GM19035 (cell line): ENCODE results near the gene LRRC31.

Experiments used
- ATAC-seq: cut with Tn5 transposase; IDR thresholded peaks from one replicate; pipeline ENCODE4 v1.9.1; 2021; ENCODE audit not compliant: unreplicated experiment

LRRC31 gene

GRCh38 chr3:169869484-169870220 lies at the start of gene LRRC31:
Gene LRRC31, minus strand, starts transcription at chr3:169869935. Its CDS starts 128 bp downstream, at chr3:169869807.
- ATAC-seq, result no peak

GRCh38 chr3:169914321-169914720 lies 44.6 kb upstream of the LRRC31 start:
- no peak for ATAC-seq

- ATAC-seq, result no peak
Observed at GRCh38 chr3:169913323-169913722, 43.6 kb upstream of the LRRC31 start.

- no peak for ATAC-seq
Observed at GRCh38 chr3:169911272-169911671, 41.5 kb upstream of the LRRC31 start, which contains the start of gene SAMD7. Gene SAMD7, plus strand, starts transcription at chr3:169911572. Its CDS starts 7,927 bp downstream, at chr3:169919499.

- ATAC-seq, result no peak
Observed at GRCh38 chr3:169907944-169908343, 38.2 kb upstream of the LRRC31 start.

GRCh38 chr3:169907476-169907875 lies 37.7 kb upstream of the LRRC31 start:
- ATAC-seq, result no peak

GRCh38 chr3:169905404-169905803 lies 35.7 kb upstream of the LRRC31 start:
- no peak for ATAC-seq

- no peak for ATAC-seq
Observed at GRCh38 chr3:169901453-169901852, 31.7 kb upstream of the LRRC31 start.

- ATAC-seq, result no peak
Observed at GRCh38 chr3:169897284-169897683, 27.5 kb upstream of the LRRC31 start.

GRCh38 chr3:169895072-169895471 lies 25.3 kb upstream of the LRRC31 start:
- ATAC-seq, result no peak

GRCh38 chr3:169894110-169894509 lies 24.4 kb upstream of the LRRC31 start:
- no peak for ATAC-seq

- no peak for ATAC-seq
Observed at GRCh38 chr3:169891886-169892285, 22.2 kb upstream of the LRRC31 start.

- ATAC-seq, result no peak
Observed at GRCh38 chr3:169886671-169887070, 16.9 kb upstream of the LRRC31 start.

GRCh38 chr3:169880576-169881250 lies 11.0 kb upstream of the LRRC31 start:
- ATAC-seq, result no peak

- ATAC-seq, result no peak
Observed at GRCh38 chr3:169879845-169880575, 10.3 kb upstream of the LRRC31 start.

- no peak for ATAC-seq
Observed at GRCh38 chr3:169879013-169879557, 9.3 kb upstream of the LRRC31 start.

GRCh38 chr3:169871129-169871886 lies 1.6 kb upstream of the LRRC31 start:
- no peak for ATAC-seq

GRCh38 chr3:169868369-169868768 lies 1.4 kb downstream of the LRRC31 start:
- ATAC-seq, result no peak

GRCh38 chr3:169867584-169868210 lies 2.0 kb downstream of the LRRC31 start:
- ATAC-seq, result no peak

GRCh38 chr3:169865176-169865767 lies 4.5 kb downstream of the LRRC31 start:
- no peak for ATAC-seq
